HG03039 (cell line): ENCODE measurements around the gene LRRC49.
A peak's percentile ranks its signal among the peaks of the same experiment; 100 is the strongest.
"Not testable (repeated sequence)": the region's sequence is repeated elsewhere in the genome, so short reads cannot be mapped to it uniquely, and the experiment has no call there.

Source experiments
- ATAC-seq: cut with Tn5 transposase; IDR thresholded peaks from one replicate; pipeline ENCODE4 v1.9.1; 2021; ENCODE audit warnings: mild to moderate bottlenecking, moderate library complexity; ENCODE audit not compliant: unreplicated experiment

The LRRC49 gene, protein sequence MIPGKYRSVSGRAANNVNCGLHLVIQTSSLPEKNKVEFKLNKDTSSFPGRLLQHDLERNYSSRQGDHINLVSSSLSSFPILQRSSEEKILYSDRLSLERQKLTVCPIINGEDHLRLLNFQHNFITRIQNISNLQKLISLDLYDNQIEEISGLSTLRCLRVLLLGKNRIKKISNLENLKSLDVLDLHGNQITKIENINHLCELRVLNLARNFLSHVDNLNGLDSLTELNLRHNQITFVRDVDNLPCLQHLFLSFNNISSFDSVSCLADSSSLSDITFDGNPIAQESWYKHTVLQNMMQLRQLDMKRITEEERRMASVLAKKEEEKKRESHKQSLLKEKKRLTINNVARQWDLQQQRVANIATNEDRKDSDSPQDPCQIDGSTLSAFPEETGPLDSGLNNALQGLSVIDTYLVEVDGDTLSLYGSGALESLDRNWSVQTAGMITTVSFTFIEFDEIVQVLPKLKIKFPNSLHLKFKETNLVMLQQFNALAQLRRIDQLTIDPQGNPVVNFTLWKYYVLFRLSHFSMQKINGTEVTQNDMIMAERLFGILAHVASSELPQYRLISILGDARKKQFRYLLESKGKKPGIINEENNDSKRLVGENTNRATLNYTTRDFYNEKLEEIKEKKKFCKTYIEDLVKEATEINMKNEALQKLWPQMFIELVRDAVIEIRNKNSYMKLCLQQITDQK

GRCh38 chr15:70892002-70892911 is at the start of gene LRRC49, which contains the start of gene THAP10:
TSS of gene LRRC49 (plus strand) at chr15:70892826. CDS start at chr15:70892895, 69 bp downstream.
TSS of gene THAP10 (minus strand) at chr15:70892433. CDS start at chr15:70892272, 161 bp downstream.
- peak; percentile 77 for ATAC-seq

DNA sequence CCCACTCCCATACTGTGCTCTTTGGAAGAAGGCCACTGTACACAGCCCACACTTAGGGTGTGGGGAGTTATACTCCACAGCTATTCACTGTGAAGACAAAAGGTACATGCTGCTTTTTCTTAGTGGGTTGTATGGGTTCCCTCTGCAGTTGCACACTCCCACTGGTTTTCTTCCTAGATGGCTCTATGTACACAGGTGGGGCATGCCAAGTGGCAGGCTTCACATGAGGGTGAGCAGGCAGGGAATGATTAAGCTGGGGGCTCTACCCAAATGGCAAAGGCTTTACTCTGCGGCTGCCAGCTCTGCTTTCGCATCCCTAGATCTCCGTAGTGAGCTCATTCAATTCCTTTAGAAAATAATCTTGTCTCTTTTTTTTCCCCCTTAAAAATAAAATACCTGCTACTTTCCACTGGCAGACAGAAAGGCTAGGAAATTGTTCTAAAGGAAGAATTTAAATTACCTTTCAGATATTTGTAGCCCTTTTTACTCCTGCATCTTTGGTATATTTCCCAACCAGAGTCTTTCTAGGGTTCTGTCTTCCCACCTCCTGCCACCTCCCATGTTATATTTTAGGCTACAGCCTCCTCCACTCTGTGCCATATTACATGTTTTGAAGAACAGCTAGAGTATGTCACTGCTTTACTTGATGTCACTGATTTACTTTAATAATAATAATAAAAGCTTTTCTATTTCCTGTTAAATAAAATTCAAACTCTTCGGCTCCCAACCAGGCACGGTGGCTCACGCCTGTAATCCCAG is 46.8 kb upstream of the LRRC49 start:
- ATAC-seq: no peak

DNA sequence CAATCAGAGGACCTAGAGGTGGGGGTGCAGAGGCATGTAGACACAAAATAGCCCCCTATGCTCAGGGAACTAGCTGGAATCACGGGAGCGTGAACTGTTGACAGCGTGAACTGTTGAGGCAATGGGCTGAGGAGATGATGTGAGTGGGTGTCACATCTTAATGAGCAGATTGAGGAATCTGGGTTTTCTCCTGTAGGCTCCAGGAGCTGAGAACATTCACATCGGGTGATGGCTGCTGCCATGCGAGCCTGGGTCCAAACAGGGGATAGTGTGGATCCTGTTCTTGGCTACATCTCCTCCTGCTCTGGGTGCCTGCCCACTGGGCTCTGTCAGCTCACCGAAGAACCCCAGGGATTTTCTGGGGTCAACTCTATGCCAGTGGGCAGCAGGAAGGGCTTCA is 40.7 kb upstream of the LRRC49 start:
- ATAC-seq: no peak

DNA sequence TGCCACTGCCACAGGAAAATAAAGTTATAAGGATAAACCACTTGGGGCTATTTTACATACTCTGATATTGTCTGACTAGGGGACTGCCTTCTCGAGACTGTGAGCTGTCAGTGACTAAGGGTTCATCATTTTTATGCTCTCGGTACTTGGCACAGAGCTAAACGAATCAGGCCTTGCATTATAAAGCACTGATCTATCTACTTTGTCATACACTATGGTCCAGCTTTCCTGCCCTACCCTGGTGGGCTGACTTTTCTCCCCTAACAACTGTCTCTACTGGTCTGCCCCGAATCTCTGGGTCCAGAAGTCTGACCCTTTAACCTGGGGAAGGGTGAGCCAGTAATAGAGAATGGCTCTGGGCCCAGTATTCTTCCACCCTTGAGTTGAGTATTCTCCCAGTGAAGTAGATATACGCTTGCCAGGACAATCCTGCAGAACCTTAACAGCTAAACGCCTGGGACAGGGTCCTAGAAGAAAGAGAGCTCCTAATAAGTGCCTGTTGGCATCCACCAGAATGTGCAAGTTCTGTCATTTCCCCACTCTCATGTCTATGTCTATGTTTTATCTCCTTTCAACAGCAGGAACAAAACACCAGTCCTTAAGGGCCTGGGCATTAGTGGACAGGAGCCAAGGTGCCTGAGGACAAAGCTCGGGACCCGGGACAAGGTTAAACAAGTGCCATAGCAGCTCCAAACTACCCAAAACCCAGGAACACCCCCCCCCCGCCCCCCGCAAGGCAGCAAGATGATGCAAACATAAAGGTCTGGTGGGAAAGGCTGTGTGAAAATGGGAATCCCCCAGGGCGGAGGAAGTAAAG is 39.9 kb upstream of the LRRC49 start:
- no peak for ATAC-seq

DNA sequence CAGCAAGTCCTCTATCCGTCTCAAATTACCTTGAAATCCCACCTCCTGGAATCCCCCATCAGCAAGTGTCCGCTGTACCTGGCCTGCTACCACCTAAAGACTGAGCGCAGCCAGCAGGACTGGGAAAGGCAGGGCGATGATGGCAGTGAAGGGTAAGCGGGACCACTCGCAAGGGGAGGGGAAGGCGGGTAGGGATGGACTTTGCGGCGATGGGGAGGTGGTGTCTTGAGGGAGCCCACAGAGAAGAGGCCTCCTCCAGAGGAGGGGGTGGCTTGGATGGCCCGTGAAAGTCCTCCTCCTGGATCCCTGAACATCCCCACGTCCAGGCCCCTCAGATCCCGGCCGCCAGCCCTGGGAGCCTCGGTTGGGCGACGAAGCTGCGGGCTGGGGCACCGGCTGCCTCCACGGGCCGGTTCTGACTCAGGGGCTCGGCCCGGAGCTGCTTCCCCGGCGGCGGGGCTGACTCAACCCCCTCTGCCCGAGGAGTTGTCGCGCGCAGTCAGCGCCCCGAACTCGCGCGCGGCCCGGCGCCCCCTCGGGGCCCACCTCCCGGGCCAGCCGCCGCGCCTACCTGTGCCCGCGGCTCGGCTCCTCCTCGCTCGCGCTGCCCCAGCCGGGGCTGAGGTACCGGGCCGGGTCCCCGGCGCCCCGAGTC is 39.2 kb upstream of the LRRC49 start:
- no peak for ATAC-seq

DNA sequence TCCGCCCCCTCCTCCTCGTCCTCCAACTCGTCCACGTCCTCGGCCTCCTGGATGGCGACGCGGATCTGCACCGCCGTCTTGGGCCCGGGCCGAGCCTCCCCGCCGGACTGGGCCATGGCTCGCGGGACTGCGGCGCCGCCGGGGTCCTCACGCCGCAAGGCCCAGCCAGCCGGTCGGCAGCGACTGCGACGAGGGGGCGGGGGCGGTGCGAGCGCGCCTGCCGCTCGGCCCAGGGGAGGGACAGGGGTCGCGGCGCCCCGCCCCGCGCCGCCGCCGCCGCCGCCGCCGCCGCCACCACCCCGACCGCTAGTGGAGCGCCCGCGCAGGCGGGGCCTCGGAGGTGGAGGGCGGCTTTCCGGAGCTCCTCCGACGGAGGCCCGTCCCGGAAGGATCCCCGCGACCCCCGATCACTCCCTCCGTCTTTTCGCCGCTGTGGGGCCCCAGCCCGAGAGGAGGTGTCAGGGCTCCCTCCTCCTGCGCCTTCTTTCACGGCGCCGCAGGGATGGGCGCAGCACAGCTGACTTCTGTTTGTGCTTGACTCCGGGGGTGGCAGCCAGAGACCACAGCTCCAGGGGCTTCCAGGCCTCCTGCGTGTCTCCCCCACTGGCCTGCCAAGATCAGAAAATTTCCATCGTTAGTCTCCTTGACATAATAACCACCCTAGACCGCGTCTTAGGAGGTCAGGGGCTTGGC is 38.5 kb upstream of the LRRC49 start, which contains the start of gene LARP6:
Gene LARP6 (minus strand): TSS at position 185 of the 693 bp plus-strand sequence. CDS start 69 bp downstream, at position 116.
- ATAC-seq: no peak

DNA sequence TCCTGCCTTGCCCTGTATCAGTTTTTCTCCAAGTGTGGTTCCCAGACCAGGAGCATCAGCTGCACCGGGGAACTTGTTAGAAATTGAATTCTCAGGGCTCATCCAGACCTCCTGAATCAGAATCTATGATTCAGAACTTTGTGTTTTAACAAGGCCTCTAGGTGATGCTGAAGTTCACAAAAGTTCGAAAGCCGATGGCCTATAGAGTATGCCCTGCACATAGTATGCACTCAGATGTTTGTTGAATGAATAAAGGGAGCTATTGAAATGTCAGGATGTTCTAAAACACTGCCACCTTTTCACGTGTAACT is 38.0 kb upstream of the LRRC49 start:
- no peak for ATAC-seq

DNA sequence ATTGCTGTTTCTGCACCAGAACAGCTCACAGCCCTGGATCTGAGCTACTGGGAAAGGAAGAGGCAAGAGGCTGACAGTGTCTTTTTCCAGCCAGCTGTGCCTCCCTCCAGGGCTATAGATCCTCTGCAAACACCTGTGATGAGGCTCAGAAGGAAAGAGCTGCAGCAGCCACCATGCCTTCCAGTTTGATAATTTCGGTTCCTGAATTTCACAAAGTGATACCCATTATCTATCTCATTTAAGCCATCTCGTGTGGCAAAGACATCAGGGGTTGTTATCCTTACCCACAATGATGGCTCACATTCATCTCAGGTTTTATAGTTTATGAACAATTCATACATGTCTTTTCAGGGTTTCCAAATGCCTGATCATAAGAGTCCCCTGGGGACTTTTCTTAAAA is 36.9 kb upstream of the LRRC49 start:
- ATAC-seq: no peak

- ATAC-seq: no peak
Measured at GRCh38 chr15:70856177-70856883, 36.3 kb upstream of the LRRC49 start.

- no peak for ATAC-seq
Measured at GRCh38 chr15:70856884-70857561, 35.6 kb upstream of the LRRC49 start.

DNA sequence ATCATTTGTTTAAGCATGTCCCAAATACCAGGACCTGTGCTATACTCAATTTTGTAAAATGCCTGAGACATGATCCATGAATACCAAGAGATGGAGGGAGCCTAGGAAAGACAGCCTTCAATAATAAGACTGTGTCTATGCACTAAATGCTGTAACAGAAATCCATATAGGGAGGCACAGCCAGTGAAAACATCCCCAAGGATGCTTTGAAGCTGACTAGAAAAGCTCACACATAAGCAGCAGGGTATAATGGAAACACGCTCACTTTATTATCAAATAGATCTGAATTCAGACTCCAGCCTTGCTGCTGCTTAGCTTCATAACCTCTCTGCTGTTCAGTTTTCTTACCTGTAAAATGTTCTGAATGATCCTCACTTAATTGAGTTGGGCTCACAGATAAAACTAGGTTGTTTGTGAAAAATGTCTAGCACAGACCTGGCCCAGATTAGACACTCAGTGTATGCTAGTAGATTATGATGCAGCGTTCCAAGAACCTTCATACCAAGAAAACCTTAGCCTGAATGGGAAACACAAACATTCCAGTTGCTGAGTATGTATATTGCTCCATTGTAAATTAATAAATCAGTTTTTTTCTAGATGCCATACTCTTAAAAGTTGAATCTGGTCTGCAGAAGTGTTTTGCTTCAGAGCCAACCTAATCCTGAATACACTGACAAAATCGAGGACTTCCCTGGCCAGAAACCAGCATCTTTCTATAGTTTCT is 34.9 kb upstream of the LRRC49 start:
- ATAC-seq: no peak

DNA sequence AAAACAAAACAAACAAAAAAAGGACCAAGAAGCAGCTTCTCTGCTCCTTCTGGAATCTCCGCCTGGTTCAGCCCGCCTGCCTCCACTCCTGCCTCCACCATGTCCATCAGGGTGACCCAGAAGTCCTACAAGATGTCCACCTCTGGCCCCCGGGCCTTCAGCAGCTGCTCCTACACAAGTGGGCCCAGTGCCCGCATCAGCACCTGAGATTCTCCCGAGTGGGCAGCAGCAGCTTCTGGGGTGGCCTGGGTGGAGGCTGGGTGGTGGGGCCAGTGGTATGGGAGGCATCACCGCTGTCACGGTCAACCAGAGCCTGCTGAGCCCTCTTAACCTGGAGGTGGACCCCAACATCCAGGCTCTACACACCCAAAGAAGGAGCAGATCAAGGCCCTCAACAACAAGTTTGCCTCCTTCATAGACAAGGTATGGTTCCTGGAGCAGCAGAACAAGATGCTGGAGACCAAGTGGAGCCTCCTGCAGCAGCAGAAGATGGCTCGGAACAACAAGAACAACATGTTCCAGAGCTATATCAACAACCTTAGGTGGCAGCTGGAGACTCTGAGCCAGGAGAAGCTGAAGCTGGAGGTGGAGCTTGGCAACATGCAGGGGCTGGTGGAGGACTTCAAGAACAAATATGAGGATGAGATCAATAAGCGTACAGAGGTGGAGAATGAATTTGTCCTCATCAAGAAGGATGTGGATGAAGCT is 33.9 kb upstream of the LRRC49 start:
- not testable (repeated sequence) for ATAC-seq

- ATAC-seq: no peak
Measured at GRCh38 chr15:70859322-70859908, 33.2 kb upstream of the LRRC49 start.

GRCh38 chr15:70859998-70860397 is 32.6 kb upstream of the LRRC49 start:
- ATAC-seq: no peak

GRCh38 chr15:70863450-70864218 is 29.0 kb upstream of the LRRC49 start:
- no peak for ATAC-seq
